CD4-positive, CD25-positive, alpha-beta regulatory T cell (primary cell): ENCODE results near the gene IKZF1. TPM values are rescaled to one million over a fixed set of nuclear protein-coding genes. Genes with fewer than 3 reads are reported as not detected.
"Not testable (repeated sequence)": the region's sequence is repeated elsewhere in the genome, so short reads cannot be mapped to it uniquely, and the experiment has no call there.

ENCODE experiments used
- ATAC-seq, 2 donors: fragments of 150-1000 bp; cut with Tn5 transposase; one replicate each; pipeline ENCODE4 v1.10.0; 2021; ENCODE audit warnings: low read depth in 2 of 2, moderate number of reproducible peaks in 2 of 2, moderate library complexity in 1 of 2
- DNase-seq, 3 donors: peaks; one replicate each; pipeline versions ENCODE4 v3.0.0 to v3.0.0-alpha.2; 2012 to 2022; ENCODE audit warnings: mixed read lengths in 1 of 3
- H3K27ac ChIP-seq: one replicate; pipeline ENCODE4 v1.7.0; 2013; ENCODE audit warnings: mild to moderate bottlenecking, low read length; ENCODE audit not compliant: insufficient read depth, poor library complexity, severe bottlenecking
- H3K27me3 ChIP-seq: one replicate; pipeline ENCODE4 v1.7.0; 2013; ENCODE audit warnings: low read length; ENCODE audit not compliant: control insufficient read depth, insufficient read depth
- H3K36me3 ChIP-seq: one replicate; pipeline ENCODE4 v1.7.0; 2013; ENCODE audit warnings: mild to moderate bottlenecking, low read length, moderate library complexity; ENCODE audit not compliant: control insufficient read depth, insufficient read depth
- H3K4me1 ChIP-seq: 2 replicates; pipeline ENCODE4 v1.7.0; 2013; ENCODE audit warnings: mild to moderate bottlenecking, low read length; ENCODE audit not compliant: insufficient read depth, control insufficient read depth, poor library complexity, severe bottlenecking
- H3K4me3 ChIP-seq: one replicate; pipeline ENCODE4 v1.7.0; 2013; ENCODE audit warnings: low read depth, mild to moderate bottlenecking, low read length, moderate library complexity
- H3K9me3 ChIP-seq, 2 experiments: 1 replicate in 1 of 2; 2 replicates in 1 of 2; pipeline ENCODE4 v1.7.0; 2013; ENCODE audit warnings: low read length in 2 of 2, mild to moderate bottlenecking in 1 of 2, moderate library complexity in 1 of 2; ENCODE audit not compliant: control insufficient read depth in 2 of 2
- H3K27ac Mint-ChIP-seq, 3 donors: one replicate each; pipeline ENCODE4 v1.8.0; 2020 to 2022; ENCODE audit warnings: mild to moderate bottlenecking in 3 of 3, mixed read lengths in 3 of 3, moderate library complexity in 2 of 3
- H3K27me3 Mint-ChIP-seq: one replicate; pipeline ENCODE4 v1.8.0; 2022; ENCODE audit warnings: mild to moderate bottlenecking, mixed read lengths
- H3K36me3 Mint-ChIP-seq: one replicate; pipeline ENCODE4 v1.8.0; 2020; ENCODE audit warnings: mixed read lengths
- H3K4me1 Mint-ChIP-seq, 4 donors: one replicate each; pipeline ENCODE4 v1.8.0; 2020 to 2022; ENCODE audit warnings: mixed read lengths in 4 of 4, mild to moderate bottlenecking in 1 of 4
- H3K4me3 Mint-ChIP-seq, 4 donors: one replicate each; pipeline ENCODE4 v1.8.0; 2020 to 2022; ENCODE audit warnings: mild to moderate bottlenecking in 4 of 4, mixed read lengths in 4 of 4, moderate library complexity in 3 of 4
- H3K9me3 Mint-ChIP-seq, 7 donors: one replicate each; pipeline ENCODE4 v1.8.0; 2020 to 2022; ENCODE audit warnings: mixed read lengths in 7 of 7, mild to moderate bottlenecking in 3 of 7, moderate library complexity in 2 of 7
- polyA plus RNA-seq, 4 donors: library from polyadenylated mRNA; unstranded; fragments of 300-500 nt; fragmentation: Illumina TruSeq; gene quantifications; one replicate each; pipeline ENCODE4 v1.2.3, GENCODE V29; 2021
- total RNA-seq: library from RNA; stranded (reverse); gene quantifications from one replicate; pipeline ENCODE4 v1.2.3, GENCODE V29; 2022

IKZF1 gene
- total and polyA plus RNA-seq, 5 donors from 2014 or later = 153 to 376 (median 169) TPM

DNA sequence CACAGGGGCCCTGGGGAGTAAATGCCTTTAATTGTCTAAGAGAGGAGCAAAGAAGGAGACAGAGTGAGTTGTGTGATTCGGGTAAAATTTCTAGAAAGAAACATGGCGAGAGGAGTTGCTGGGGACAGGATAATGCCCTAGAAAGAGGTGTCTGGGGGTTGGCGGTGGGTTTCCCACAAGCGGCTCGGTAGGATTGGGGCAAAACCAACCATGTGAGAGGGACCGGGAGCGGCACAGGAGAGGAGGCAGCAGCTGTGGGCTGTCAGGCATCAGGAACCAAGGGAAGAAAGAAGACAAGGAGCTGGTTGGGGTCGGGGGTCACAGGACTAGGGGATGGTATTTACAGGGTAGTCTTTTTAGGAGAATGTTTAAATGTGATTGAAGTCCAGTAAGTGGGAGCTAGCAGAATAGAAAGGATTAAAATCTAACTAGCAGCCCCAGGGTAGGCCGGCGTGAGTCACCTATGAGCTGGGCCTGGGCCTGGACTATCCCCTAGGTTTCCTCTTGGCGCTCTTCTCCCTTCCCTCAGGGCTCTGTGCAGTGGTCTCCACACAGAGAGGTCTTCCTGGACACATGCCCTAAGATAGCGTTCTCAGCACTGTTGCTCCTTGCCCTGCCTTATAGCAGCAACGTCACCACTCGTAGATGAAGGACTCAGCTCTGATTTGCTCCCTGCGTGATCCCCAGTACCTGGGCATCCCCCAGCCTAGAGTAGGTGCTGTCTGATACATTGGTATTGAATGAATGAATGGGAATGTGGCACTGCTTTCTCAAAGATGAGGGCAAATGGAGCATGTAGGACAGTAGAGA is 32.6 kb downstream of the IKZF1 start:
- Mint-ChIP-seq H3K4me1 (peaks cover 0 to 58% (median 27%) of the 10 kb centered on the region in 4 donors), H3K36me3 (peaks cover 17% of the 10 kb centered on the region), H3K27me3 (no peaks in the 10 kb centered on the region), H3K9me3 (no peaks in the 10 kb centered on the region), H3K4me3 (peak overlapping the region in 2 of 4 donors; percentile 79 to 88), H3K27ac (no peak overlapping the region)
- Histone ChIP-seq H3K4me1 (peaks cover 99% of the 10 kb centered on the region), H3K9me3 (no peaks in the 10 kb centered on the region), H3K4me3 (peak overlapping the region; percentile 75), H3K36me3 (peaks cover 14% of the 10 kb centered on the region), H3K27me3 (no peaks in the 10 kb centered on the region), H3K27ac (peak overlapping the region; percentile 97)
- DNase-seq = no peak
- ATAC-seq = no peak

GRCh38 chr7:50339472-50339871 is 35.0 kb downstream of the IKZF1 start:
- Mint-ChIP-seq H3K4me1 (peaks cover 0 to 66% (median 40%) of the 10 kb centered on the region in 4 donors), H3K36me3 (peaks cover 25% of the 10 kb centered on the region)
- H3K36me3 ChIP-seq = peaks cover 22% of the 10 kb centered on the region

DNA sequence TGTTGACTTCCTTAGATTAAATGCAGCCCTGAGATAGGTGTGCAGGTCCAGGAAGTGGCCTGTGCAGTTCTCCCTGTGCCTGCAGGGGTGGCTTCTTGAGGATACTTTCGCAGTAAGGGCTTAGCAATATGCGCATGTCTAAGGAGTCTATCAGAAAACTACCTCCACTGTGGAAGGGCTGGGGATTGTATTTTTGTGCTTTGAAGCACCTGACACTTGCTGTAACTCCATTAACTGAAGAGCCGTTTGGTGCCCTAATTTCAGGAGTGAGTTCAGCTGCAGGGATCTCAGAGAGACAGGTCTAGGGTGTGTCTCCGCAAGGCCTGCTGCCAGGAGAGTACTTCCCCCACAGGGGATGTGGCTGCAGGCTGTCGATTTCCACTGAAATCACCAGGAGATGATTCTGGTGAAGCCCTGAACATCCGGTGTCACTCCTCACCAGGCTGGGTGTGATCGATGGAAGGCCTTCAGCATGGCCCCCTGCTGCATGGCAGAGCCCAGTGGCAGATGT is 35.5 kb downstream of the IKZF1 start:
- H3K36me3 ChIP-seq = peaks cover 24% of the 10 kb centered on the region
- peak; percentile 54 to 57 for ATAC-seq
- H3K4me1 Mint-ChIP-seq = peaks cover 1 to 69% (median 43%) of the 10 kb centered on the region in 4 donors

More at GRCh38 chr7:50339472-50339871, 35.0 kb downstream of the IKZF1 start:
- H3K4me1 ChIP-seq = peaks cover 99% of the 10 kb centered on the region
- H3K27me3 ChIP-seq, H3K9me3 Mint-ChIP-seq, H3K9me3 ChIP-seq, H3K27ac Mint-ChIP-seq, ATAC-seq, DNase-seq, H3K27me3 Mint-ChIP-seq: not testable (repeated sequence)
- peak overlapping the region in 2 of 4 donors; percentile 79 for H3K4me3 Mint-ChIP-seq
- H3K27ac ChIP-seq = peak overlapping the region; percentile 97
- peak overlapping the region; percentile 75 for H3K4me3 ChIP-seq

GRCh38 chr7:50341724-50342123 is 37.2 kb downstream of the IKZF1 start:
- H3K4me3 Mint-ChIP-seq = peak overlapping the region; percentile 40 to 88 (median 84)
- Histone ChIP-seq H3K27me3 (no peaks in the 10 kb centered on the region), H3K36me3 (peaks cover 34% of the 10 kb centered on the region), H3K4me1 (peaks cover 98% of the 10 kb centered on the region), H3K27ac (peak overlapping the region; percentile 97), H3K9me3 (no peaks in the 10 kb centered on the region), H3K4me3 (peak overlapping the region; percentile 67)
- peak overlapping the region in 2 of 3 donors; percentile 90 to 99 for H3K27ac Mint-ChIP-seq
- H3K36me3 Mint-ChIP-seq = peaks cover 35% of the 10 kb centered on the region
- H3K4me1 Mint-ChIP-seq = peaks cover 18 to 81% (median 56%) of the 10 kb centered on the region in 4 donors
- no peaks in the 10 kb centered on the region for H3K27me3 Mint-ChIP-seq
- H3K9me3 Mint-ChIP-seq = no peaks in the 10 kb centered on the region
- peak in 2 of 3 donors; percentile 49 to 71 for DNase-seq
- no peak for ATAC-seq

More for the DNA sequence above, 35.5 kb downstream of the IKZF1 start:
- Mint-ChIP-seq H3K4me3 (peak overlapping the region in 2 of 4 donors; percentile 79), H3K9me3 (no peaks in the 10 kb centered on the region), H3K36me3 (peaks cover 28% of the 10 kb centered on the region), H3K27ac (no peak overlapping the region), H3K27me3 (no peaks in the 10 kb centered on the region)
- H3K4me3 ChIP-seq = peak overlapping the region; percentile 67
- peak overlapping the region; percentile 97 for H3K27ac ChIP-seq
- H3K9me3 ChIP-seq = no peaks in the 10 kb centered on the region
- H3K27me3 ChIP-seq = no peaks in the 10 kb centered on the region
- H3K4me1 ChIP-seq = peaks cover 98% of the 10 kb centered on the region
- peak in 2 of 3 donors; percentile 68 to 86 for DNase-seq

DNA sequence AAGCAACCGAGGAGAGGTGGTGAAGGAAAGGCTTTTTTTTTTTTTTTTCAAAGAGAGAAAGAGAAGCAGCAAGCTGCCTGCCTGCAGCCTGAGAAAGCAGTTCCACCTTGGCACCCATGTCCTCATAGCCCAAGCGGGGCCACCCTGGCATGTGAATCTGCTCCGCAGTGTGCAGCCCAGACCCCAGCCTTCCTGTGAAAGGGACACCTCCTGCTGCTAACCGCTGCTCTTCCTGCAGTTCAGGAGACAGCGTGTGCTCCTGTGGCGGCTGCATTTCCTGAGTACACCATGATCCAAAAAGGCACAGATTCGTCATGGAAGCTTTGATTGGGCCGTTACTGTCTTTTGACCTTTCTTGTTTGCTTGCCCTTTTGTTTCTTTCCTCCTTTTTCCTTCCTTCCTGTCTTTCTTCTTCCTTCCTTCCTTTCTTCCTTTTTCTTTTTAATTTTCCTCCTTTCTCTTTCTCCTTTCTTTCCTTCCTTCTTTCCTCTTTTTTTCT is 38.1 kb downstream of the IKZF1 start:
- DNase-seq (peak; percentile 35 to 58 (median 54)), ATAC-seq (peak in 1 of 2 donors; percentile 13)
- H3K36me3 ChIP-seq = peaks cover 29% of the 10 kb centered on the region
- Mint-ChIP-seq H3K27ac (peak overlapping the region in 2 of 3 donors; percentile 90 to 99), H3K27me3 (no peaks in the 10 kb centered on the region), H3K4me3 (peak overlapping the region; percentile 40 to 88 (median 84)), H3K36me3 (peaks cover 34% of the 10 kb centered on the region), H3K4me1 (peaks cover 27 to 78% (median 56%) of the 10 kb centered on the region in 4 donors), H3K9me3 (no peaks in the 10 kb centered on the region)
- H3K4me1 ChIP-seq = peaks cover 98% of the 10 kb centered on the region
- H3K27me3 ChIP-seq = no peaks in the 10 kb centered on the region
- H3K27ac ChIP-seq = peak overlapping the region; percentile 97
- H3K4me3 ChIP-seq = peak overlapping the region; percentile 67
- no peaks in the 10 kb centered on the region for H3K9me3 ChIP-seq

GRCh38 chr7:50346545-50347497 is 42.3 kb downstream of the IKZF1 start:
- peaks cover 28% of the 10 kb centered on the region for H3K36me3 ChIP-seq
- H3K4me1 Mint-ChIP-seq = peaks cover 52 to 91% (median 71%) of the 10 kb centered on the region in 4 donors

DNA sequence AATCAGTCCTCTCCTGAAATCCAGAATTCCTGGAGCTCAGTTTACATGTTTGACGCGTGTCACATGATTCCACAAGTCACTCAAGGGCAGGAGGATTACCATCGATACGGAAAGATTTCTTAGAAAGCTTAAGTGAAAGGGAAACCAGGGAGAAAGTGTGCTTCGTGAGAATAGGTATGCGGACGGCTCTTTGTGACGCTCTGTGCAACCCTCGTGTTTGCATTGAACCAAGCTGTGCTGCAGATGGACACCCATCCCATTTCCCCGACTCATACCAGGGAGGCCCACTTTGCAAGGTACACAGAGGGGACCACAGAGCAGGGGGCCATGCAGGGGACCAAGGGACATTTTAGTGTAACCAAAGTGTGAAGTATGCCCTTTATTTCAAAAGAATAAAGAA is 43.2 kb downstream of the IKZF1 start:
- Histone ChIP-seq H3K27ac (peak overlapping the region; percentile 97), H3K9me3 (no peaks in the 10 kb centered on the region), H3K36me3 (peaks cover 27% of the 10 kb centered on the region), H3K27me3 (no peaks in the 10 kb centered on the region), H3K4me3 (peak overlapping the region; percentile 79), H3K4me1 (peaks cover 96% of the 10 kb centered on the region)
- Mint-ChIP-seq H3K4me3 (peak overlapping the region; percentile 76 to 91 (median 84)), H3K27me3 (no peaks in the 10 kb centered on the region), H3K4me1 (peaks cover 53 to 88% (median 73%) of the 10 kb centered on the region in 4 donors), H3K9me3 (no peaks in the 10 kb centered on the region), H3K27ac (peak overlapping the region in 2 of 3 donors; percentile 92 to 97), H3K36me3 (peaks cover 54% of the 10 kb centered on the region)
- ATAC-seq (no peak), DNase-seq (peak in 2 of 3 donors; percentile 51 to 88)

More at GRCh38 chr7:50346545-50347497, 42.3 kb downstream of the IKZF1 start:
- Mint-ChIP-seq H3K27me3 (no peaks in the 10 kb centered on the region), H3K9me3 (no peaks in the 10 kb centered on the region), H3K36me3 (peaks cover 54% of the 10 kb centered on the region), H3K27ac (peak overlapping the region in 2 of 3 donors; percentile 92 to 97), H3K4me3 (peak overlapping the region; percentile 76 to 91 (median 84))
- Histone ChIP-seq H3K4me3 (peak overlapping the region; percentile 79), H3K27ac (peak overlapping the region; percentile 97), H3K27me3 (no peaks in the 10 kb centered on the region), H3K4me1 (peaks cover 98% of the 10 kb centered on the region), H3K9me3 (no peaks in the 10 kb centered on the region)
- ATAC-seq = no peak
- DNase-seq = no peak
